Ishikawa (cell line): ENCODE results near the gene MESP2.

Experiments
- CEBPB ChIP-seq: IDR thresholded peaks from 2 replicates; pipeline ENCODE4 v1.6.1; 2012
- CREB1 ChIP-seq: IDR thresholded peaks from 2 replicates; pipeline ENCODE4 v1.6.1; 2012; ENCODE audit warnings: low read depth
- EGR1 ChIP-seq: IDR thresholded peaks from 2 replicates; pipeline ENCODE4 v1.6.1; 2012
- EP300 ChIP-seq: IDR thresholded peaks from 2 replicates; pipeline ENCODE4 v1.6.1; 2012; ENCODE audit warnings: borderline replicate concordance
- FOXM1 ChIP-seq: IDR thresholded peaks from 2 replicates; pipeline ENCODE4 v1.6.1; 2012; ENCODE audit warnings: low read depth, borderline replicate concordance
- MAX ChIP-seq: IDR thresholded peaks from 2 replicates; pipeline ENCODE4 v1.6.1; 2012
- NFIC ChIP-seq: IDR thresholded peaks from 2 replicates; pipeline ENCODE4 v1.6.1; 2012
- RAD21 ChIP-seq: IDR thresholded peaks from 2 replicates; pipeline ENCODE4 v1.6.1; 2012; ENCODE audit warnings: low read depth
- TAF1 ChIP-seq: IDR thresholded peaks from 2 replicates; pipeline ENCODE4 v1.6.1; 2012; ENCODE audit warnings: low read depth, mild to moderate bottlenecking
- TCF12 ChIP-seq: IDR thresholded peaks from 2 replicates; pipeline ENCODE4 v1.6.1; 2012; ENCODE audit warnings: low read depth
- TEAD4 ChIP-seq: IDR thresholded peaks from 2 replicates; pipeline ENCODE4 v1.6.1; 2012
- YY1 ChIP-seq: IDR thresholded peaks from 2 replicates; pipeline ENCODE4 v1.6.1; 2012; ENCODE audit warnings: low read depth
- ZBTB7A ChIP-seq: IDR thresholded peaks from 2 replicates; pipeline ENCODE4 v1.6.1; 2012; ENCODE audit warnings: low read depth
- TF ChIP-seq, protein P1 (sequence below): IDR thresholded peaks from 2 replicates; pipeline ENCODE4 v1.6.1; 2012
- TF ChIP-seq, protein P2 (sequence below): IDR thresholded peaks from 2 replicates; pipeline ENCODE4 v1.6.1; 2012; ENCODE audit warnings: low read depth, mild to moderate bottlenecking

MESP2 gene

DNA sequence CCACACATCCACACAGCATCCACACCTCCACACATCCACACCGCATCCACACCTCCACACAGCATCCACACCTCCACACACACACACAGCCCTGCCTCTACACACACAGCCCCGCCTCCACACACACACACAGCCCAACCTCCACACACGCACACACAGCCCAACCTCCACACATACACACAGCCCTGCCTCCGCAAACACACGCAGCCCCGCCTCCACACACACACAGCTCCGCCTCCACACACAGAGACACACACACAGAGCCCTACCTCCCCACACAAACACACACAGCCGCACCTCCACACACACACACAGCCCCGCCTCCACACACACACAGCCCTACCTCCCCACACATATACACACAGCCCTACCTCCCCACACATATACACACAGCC is 29.7 kb upstream of the MESP2 start:
- TF ChIP-seq RAD21 (no peak), YY1 (no peak), FOXM1 (no peak)
- TF ChIP-seq, protein P1, sequence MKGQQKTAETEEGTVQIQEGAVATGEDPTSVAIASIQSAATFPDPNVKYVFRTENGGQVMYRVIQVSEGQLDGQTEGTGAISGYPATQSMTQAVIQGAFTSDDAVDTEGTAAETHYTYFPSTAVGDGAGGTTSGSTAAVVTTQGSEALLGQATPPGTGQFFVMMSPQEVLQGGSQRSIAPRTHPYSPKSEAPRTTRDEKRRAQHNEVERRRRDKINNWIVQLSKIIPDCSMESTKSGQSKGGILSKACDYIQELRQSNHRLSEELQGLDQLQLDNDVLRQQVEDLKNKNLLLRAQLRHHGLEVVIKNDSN = no peak
- TF ChIP-seq, protein P2, sequence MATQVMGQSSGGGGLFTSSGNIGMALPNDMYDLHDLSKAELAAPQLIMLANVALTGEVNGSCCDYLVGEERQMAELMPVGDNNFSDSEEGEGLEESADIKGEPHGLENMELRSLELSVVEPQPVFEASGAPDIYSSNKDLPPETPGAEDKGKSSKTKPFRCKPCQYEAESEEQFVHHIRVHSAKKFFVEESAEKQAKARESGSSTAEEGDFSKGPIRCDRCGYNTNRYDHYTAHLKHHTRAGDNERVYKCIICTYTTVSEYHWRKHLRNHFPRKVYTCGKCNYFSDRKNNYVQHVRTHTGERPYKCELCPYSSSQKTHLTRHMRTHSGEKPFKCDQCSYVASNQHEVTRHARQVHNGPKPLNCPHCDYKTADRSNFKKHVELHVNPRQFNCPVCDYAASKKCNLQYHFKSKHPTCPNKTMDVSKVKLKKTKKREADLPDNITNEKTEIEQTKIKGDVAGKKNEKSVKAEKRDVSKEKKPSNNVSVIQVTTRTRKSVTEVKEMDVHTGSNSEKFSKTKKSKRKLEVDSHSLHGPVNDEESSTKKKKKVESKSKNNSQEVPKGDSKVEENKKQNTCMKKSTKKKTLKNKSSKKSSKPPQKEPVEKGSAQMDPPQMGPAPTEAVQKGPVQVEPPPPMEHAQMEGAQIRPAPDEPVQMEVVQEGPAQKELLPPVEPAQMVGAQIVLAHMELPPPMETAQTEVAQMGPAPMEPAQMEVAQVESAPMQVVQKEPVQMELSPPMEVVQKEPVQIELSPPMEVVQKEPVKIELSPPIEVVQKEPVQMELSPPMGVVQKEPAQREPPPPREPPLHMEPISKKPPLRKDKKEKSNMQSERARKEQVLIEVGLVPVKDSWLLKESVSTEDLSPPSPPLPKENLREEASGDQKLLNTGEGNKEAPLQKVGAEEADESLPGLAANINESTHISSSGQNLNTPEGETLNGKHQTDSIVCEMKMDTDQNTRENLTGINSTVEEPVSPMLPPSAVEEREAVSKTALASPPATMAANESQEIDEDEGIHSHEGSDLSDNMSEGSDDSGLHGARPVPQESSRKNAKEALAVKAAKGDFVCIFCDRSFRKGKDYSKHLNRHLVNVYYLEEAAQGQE = no peak

- TF ChIP-seq TAF1 = no peak
- TF ChIP-seq RAD21 = no peak
- TF ChIP-seq, protein P1 = no peak
- TF ChIP-seq YY1 = no peak
- no peak for TF ChIP-seq TEAD4
- TF ChIP-seq EP300 = no peak
- TF ChIP-seq NFIC = no peak
- TF ChIP-seq CREB1 = no peak
- TF ChIP-seq ZBTB7A = no peak
- no peak for TF ChIP-seq TCF12
- TF ChIP-seq CEBPB = no peak
- TF ChIP-seq, protein P2 = no peak
- TF ChIP-seq MAX = no peak
- TF ChIP-seq EGR1 = no peak
- no peak for TF ChIP-seq FOXM1
Measured at GRCh38 chr15:89747708-89748682, 28.1 kb upstream of the MESP2 start.

- no peak for TF ChIP-seq TEAD4
Measured at GRCh38 chr15:89749054-89749453, 27.1 kb upstream of the MESP2 start.

DNA sequence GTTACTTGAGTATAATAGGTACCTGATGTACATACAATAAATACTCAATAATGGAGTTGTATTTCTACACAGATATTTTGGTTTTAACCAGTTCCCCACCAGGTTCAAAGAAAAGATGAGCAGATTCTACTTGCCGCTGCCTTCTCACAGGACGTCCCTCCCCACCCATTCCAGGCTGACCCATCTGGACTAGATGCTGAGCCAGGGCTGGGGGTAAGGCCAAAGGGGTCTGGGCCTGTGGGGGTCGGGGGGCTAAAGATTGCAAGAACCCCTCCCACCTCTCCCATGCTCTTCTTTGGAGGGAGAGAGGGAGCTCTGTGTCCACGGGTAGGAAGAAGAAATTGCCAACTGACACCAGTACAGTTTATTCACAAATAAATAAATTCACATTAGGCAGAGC is 26.6 kb upstream of the MESP2 start:
- TF ChIP-seq, protein P1 = no peak
- TF ChIP-seq TAF1 = no peak
- TF ChIP-seq, protein P2 = no peak
- no peak for TF ChIP-seq RAD21
- no peak for TF ChIP-seq EP300
- no peak for TF ChIP-seq EGR1
- TF ChIP-seq CEBPB = no peak
- TF ChIP-seq MAX = no peak
- TF ChIP-seq FOXM1 = no peak
- TF ChIP-seq TCF12 = no peak
- TF ChIP-seq NFIC = no peak
- TF ChIP-seq CREB1 = no peak
- TF ChIP-seq YY1 = no peak
- no peak for TF ChIP-seq TEAD4
- TF ChIP-seq ZBTB7A = no peak
